GM18861 (cell line): Measurements from ENCODE around the gene TULP1.

ENCODE experiments used
- ATAC-seq: cut with Tn5 transposase; IDR thresholded peaks from one replicate; pipeline ENCODE4 v1.9.1; 2021; ENCODE audit not compliant: unreplicated experiment

TULP1 gene

GRCh38 chr6:35484921-35485392 is 27.7 kb downstream of the TULP1 start:
- ATAC-seq, result no peak

GRCh38 chr6:35483893-35484645 is 28.6 kb downstream of the TULP1 start:
- ATAC-seq, result no peak

GRCh38 chr6:35483490-35483889 is 29.2 kb downstream of the TULP1 start:
- ATAC-seq, result no peak

GRCh38 chr6:35483062-35483461 is 29.6 kb downstream of the TULP1 start:
- ATAC-seq, result no peak

GRCh38 chr6:35481226-35481625 is 31.5 kb downstream of the TULP1 start:
- no peak for ATAC-seq

GRCh38 chr6:35480176-35480575 is 32.5 kb downstream of the TULP1 start:
- ATAC-seq, result no peak

GRCh38 chr6:35478259-35478658 is 34.4 kb downstream of the TULP1 start:
- no peak for ATAC-seq

GRCh38 chr6:35477551-35478179 is 35.0 kb downstream of the TULP1 start:
- no peak for ATAC-seq

- ATAC-seq, result no peak
Measured at GRCh38 chr6:35477028-35477427, 35.7 kb downstream of the TULP1 start.

GRCh38 chr6:35476004-35476403 is 36.7 kb downstream of the TULP1 start:
- no peak for ATAC-seq

- no peak for ATAC-seq
Measured at GRCh38 chr6:35475573-35475972, 37.1 kb downstream of the TULP1 start.

- ATAC-seq, result no peak
Measured at GRCh38 chr6:35474942-35475570, 37.6 kb downstream of the TULP1 start.

GRCh38 chr6:35474131-35474941 is 38.4 kb downstream of the TULP1 start:
- ATAC-seq, result no peak

GRCh38 chr6:35473850-35474130 is 38.9 kb downstream of the TULP1 start:
- no peak for ATAC-seq

GRCh38 chr6:35473075-35473849 is 39.4 kb downstream of the TULP1 start:
- ATAC-seq, result no peak

GRCh38 chr6:35471836-35472345 is 40.8 kb downstream of the TULP1 start:
- ATAC-seq, result no peak

GRCh38 chr6:35470663-35471120 is 42.0 kb downstream of the TULP1 start:
- ATAC-seq, result no peak

GRCh38 chr6:35469751-35470662 is 42.7 kb downstream of the TULP1 start:
- ATAC-seq, result no peak

- ATAC-seq, result no peak
Measured at GRCh38 chr6:35468980-35469750, 43.5 kb downstream of the TULP1 start.
